Muscle layer of duodenum (tissue), 2 donors: ENCODE data around the gene BCL6.

ENCODE experiments used
- H3K27ac ChIP-seq: one replicate; pipeline ENCODE4 v1.7.0; 2013; ENCODE audit warnings: mild to moderate bottlenecking, low read length
- H3K27me3 ChIP-seq: one replicate; pipeline ENCODE4 v1.7.0; 2013; ENCODE audit warnings: low read depth, mild to moderate bottlenecking, control low read depth, low read length
- H3K36me3 ChIP-seq, 2 donors: one replicate each; pipeline ENCODE4 v1.7.0; 2013; ENCODE audit warnings: low read length in 2 of 2, control low read depth in 1 of 2, mild to moderate bottlenecking in 1 of 2; ENCODE audit not compliant: insufficient read depth in 2 of 2, control insufficient read depth in 1 of 2
- H3K4me1 ChIP-seq, 2 donors: one replicate each; pipeline ENCODE4 v1.7.0; 2013; ENCODE audit warnings: low read length in 2 of 2, mild to moderate bottlenecking in 2 of 2, control low read depth in 1 of 2, moderate library complexity in 1 of 2; ENCODE audit not compliant: insufficient read depth in 2 of 2, control insufficient read depth in 1 of 2
- H3K4me3 ChIP-seq, 2 donors: one replicate each; pipeline ENCODE4 v1.7.0; 2013; ENCODE audit warnings: low read length in 2 of 2, low read depth in 1 of 2, mild to moderate bottlenecking in 1 of 2
- H3K9me3 ChIP-seq, 2 donors: one replicate each; pipeline ENCODE4 v1.7.0; 2013; ENCODE audit warnings: low read length in 2 of 2, control low read depth in 1 of 2, mild to moderate bottlenecking in 1 of 2; ENCODE audit not compliant: control insufficient read depth in 1 of 2
- donor health status: healthy.

The BCL6 gene

DNA sequence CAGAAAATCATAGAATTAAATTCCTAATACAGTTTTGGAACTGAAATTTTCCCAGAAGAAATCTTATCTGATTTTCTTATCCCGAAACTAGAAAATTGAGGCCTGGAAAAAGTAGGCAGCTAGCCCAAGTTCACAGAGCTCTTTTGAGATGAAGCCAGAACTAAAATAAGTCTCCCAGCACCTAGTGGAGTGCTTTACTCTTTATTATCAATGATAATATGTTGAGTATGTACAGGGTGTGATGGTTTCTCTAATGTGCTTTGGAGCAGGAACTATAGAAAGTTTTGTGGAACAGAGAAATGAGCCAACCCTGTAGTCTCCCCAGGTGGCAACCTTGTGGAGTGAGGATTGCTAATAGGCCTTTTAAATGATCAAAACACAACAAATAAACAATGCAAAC is 30.3 kb upstream of the BCL6 start:
- Histone ChIP-seq H3K27ac (no peak overlapping the region), H3K4me1 (no peaks in the 10 kb centered on the region), H3K9me3 (no peaks in the 10 kb centered on the region), H3K4me3 (no peak overlapping the region), H3K36me3 (no peaks in the 10 kb centered on the region), H3K27me3 (no peaks in the 10 kb centered on the region)

DNA sequence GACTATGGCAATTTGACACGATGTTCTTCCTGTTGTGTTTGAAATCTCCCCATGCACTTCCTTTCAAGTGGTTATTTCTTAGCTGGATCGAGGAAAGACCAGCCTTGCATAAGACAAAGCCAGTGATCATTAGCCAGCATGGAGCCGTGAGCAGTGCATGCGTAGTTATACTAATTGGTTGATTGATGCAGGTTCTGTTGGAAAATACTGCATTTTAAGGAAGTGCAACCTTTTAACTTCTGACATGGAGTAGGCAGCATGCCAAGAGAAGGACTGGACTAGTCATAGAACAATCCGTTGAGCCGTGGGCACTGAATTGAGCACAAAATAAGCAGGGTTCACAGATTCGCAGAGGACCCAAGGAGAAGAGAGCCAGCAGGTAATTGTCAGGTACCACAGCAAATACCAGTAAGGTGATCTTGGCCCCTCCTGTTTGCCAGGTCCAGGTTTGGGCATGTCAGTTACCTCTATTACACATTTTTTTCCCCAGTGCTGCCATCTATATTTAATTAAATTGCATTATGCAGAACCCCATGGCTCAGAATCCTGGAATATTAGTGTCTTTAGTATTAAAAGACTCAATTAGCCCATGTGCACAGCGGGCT is 29.0 kb upstream of the BCL6 start:
- Histone ChIP-seq H3K36me3 (no peaks in the 10 kb centered on the region), H3K4me1 (no peaks in the 10 kb centered on the region), H3K27ac (no peak overlapping the region), H3K9me3 (no peaks in the 10 kb centered on the region), H3K4me3 (no peak overlapping the region), H3K27me3 (no peaks in the 10 kb centered on the region)

DNA sequence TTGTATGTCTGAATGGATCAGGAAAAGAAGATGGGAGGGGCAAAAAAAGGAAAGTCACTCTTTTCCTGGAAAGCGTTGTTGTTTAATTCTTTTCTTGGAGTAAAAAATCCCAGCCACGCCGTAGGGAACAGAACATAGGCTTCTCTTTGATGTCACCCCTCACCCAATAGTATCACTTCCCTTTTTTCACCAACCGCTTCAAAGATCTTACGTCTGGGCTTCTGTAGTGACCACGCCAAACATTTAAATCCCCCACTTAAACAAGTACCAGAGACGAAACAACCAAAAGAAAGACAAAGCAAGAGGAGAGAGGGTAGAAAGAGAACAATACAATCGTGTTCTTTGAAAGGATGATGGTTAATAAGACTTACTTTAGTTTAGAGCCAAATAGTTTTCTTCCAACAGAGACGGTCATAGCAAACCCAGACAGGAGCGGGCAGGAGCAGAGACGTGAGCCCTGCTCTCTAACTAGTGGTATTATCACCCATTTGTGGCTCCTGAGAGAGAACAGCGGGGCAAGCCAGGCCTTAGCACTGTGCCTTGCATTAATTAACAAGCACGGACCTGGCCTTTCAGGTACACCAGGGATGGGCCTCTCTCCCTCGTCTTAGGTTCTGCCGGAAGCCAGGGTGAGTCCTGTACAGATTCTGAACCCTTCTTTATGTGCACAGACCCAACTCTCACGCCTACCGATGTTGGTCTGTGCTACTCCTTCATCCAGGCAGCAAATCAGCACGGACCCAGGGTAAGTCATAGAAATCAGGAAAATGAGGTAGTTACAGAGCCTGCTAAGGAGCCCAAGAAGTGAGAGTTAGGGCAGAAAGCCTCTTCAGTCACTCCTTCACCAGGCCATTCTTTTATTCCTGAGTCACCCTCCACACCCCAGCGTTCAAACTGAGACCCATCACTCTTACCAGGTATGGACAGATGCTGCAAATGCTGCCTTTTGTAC is 28.2 kb upstream of the BCL6 start:
- Histone ChIP-seq H3K4me3 (no peak overlapping the region), H3K4me1 (no peaks in the 10 kb centered on the region), H3K9me3 (no peaks in the 10 kb centered on the region), H3K27me3 (no peaks in the 10 kb centered on the region), H3K27ac (no peak overlapping the region), H3K36me3 (no peaks in the 10 kb centered on the region)

DNA sequence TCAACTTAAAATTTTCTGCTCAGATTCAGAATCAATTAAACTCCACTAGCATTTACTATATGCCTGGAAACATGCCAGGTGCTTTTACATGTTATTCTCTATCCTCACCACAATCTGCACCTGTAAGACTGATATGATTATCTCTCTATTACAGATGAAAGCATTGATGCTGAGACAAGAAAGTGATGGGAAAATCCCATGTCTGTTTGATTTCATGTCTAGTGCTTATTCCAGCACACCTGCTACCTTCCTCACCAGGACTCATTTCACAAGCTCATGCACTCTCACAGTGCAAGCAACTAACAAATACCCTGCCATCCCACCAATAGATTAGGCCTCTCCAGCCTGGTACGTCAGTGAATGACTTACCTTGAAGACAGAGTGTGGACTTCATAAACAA is 25.0 kb upstream of the BCL6 start:
- no peaks in the 10 kb centered on the region for H3K9me3 ChIP-seq
- H3K4me3 ChIP-seq, result no peak overlapping the region
- no peaks in the 10 kb centered on the region for H3K4me1 ChIP-seq
- H3K27me3 ChIP-seq, result no peaks in the 10 kb centered on the region
- no peaks in the 10 kb centered on the region for H3K36me3 ChIP-seq
- H3K27ac ChIP-seq, result no peak overlapping the region

DNA sequence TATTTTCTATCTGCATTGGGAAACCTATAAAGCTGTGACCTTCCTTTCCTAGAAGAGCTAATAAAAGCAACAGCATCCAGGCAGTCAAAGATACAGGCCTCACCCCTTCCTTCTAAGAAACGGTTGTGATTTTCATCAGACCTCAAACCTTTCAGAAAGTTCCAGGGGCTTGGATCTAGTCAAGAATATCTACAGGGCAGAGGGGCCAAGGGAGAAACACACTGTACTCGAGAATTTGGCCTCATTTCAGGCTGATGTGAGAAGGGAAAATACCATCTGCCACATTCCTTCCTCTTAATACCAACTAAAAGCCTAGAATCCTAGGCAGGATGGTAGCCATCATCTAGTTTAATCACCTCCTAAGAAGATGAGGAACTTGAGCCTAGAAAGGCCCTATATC is 24.5 kb upstream of the BCL6 start:
- H3K4me3 ChIP-seq, result no peak overlapping the region
- H3K36me3 ChIP-seq, result no peaks in the 10 kb centered on the region
- no peaks in the 10 kb centered on the region for H3K9me3 ChIP-seq
- H3K4me1 ChIP-seq, result no peaks in the 10 kb centered on the region
- no peaks in the 10 kb centered on the region for H3K27me3 ChIP-seq
- no peak overlapping the region for H3K27ac ChIP-seq

DNA sequence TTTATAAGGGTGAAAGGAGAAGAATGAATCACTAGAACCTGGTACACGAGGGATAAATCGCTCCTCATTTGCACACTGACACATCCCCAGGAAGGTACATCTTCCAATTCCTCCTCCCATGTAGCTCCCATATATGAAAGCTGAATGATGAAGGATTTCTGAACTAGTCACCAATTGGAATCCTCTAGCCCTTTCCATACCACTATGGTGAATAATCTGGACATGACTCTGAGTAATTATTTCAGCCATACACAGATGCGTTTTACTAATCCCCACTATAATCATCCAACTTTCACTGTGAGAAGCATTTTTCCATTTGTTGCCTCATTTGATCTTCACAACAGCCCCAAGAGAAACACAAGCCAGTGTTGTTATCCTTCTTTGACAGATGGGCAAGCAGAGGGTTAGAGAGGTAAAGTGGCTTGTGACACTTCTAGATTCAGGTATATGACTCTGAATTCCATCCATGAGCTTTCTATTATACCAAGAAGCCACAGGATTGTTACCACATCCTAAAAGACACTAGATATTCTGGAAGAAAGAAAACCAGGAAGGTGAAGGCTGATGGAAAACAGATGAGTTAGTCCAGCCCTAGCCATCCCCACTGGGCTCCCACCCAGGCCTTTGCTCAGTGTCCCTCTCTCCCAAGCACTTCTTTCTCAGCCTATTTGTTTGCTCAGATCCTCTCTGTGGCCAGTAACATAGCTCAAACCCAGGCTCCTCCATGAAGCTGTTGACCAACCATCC is 22.2 kb upstream of the BCL6 start:
- Histone ChIP-seq H3K27ac (no peak overlapping the region), H3K27me3 (no peaks in the 10 kb centered on the region), H3K9me3 (no peaks in the 10 kb centered on the region), H3K36me3 (no peaks in the 10 kb centered on the region), H3K4me3 (no peak overlapping the region), H3K4me1 (peaks cover 0 to 5% of the 10 kb centered on the region in 2 donors)

DNA sequence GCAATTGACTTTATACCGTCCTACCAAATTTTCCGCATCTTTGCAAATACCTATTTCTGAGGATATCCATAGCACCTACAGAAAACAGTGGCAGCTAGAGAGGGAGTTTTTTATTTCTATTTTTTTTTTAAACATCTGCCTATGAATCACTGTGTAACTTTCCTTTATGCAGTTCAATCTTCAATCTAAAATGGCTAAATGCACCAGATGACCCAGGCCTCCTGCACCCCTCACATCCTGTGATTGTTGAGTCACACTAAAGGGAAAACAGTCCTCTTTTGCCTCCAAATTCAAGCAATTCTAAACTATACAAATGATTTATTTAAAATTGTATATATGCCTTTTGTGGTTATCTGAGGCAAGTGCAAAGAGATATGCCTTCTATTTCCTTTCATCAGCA is 20.1 kb upstream of the BCL6 start:
- H3K36me3 ChIP-seq, result no peaks in the 10 kb centered on the region
- peaks cover 0 to 5% of the 10 kb centered on the region in 2 donors for H3K4me1 ChIP-seq
- H3K9me3 ChIP-seq, result no peaks in the 10 kb centered on the region
- no peak overlapping the region for H3K4me3 ChIP-seq
- H3K27me3 ChIP-seq, result no peaks in the 10 kb centered on the region
- no peak overlapping the region for H3K27ac ChIP-seq

DNA sequence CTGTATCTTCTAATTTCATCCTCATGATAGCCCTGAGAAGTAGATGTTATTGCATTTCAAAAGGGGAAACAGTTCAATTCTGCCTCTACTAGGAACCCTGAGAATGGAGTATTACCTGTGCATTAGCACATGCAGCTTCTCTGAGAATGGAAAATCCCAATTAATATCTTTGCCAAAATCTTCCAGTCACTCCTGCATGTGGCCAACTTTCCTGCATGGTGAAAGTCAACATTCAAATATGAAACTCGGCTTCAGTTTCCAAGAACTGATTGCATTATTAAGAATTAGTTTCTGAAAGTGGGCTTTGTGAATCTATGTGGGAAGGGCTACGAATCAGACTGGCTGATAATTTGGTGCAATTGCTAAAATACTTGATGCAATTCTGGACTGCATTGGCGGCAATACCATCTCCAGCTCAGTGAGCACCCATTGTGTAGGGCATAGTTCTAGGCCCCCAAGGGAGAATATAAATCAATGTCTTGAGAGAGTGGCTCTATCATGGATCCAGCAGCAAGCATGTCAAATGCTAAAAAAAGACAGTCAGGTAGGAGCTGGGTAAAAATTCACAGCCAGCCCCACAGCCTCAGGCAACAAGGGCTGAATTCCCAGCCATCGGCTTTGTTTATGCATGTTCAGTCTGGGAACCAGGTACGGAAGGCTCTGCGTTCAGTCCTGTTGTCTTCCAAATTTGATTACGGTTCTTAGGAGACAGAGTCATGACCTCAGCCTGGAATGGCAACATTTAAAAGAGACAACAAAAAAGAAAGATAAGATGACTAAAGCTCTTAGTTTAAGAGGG is 18.8 kb upstream of the BCL6 start:
- H3K27me3 ChIP-seq, result no peaks in the 10 kb centered on the region

DNA sequence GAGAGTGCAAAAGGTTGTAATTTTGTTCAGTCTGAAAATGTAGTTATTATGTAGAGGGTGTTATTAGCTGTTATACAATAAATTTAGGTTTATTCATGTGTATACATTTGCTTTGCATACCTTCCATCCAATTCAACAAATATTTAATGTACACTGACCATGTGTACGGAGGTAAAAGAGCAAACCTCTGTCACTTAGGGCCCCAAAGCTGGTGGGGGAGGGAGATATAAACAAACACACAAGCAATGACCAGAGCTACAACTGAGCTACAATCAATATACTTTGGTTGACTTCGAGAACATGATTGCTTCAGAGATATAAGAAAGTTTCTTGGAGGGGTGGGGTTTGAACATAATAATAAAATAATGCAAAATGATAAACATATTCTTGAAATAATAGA is 17.5 kb upstream of the BCL6 start:
- no peaks in the 10 kb centered on the region for H3K27me3 ChIP-seq
- H3K36me3 ChIP-seq, result no peaks in the 10 kb centered on the region
- no peaks in the 10 kb centered on the region for H3K9me3 ChIP-seq
- H3K27ac ChIP-seq, result no peak overlapping the region
- H3K4me3 ChIP-seq, result no peak overlapping the region
- peaks cover 0 to 5% of the 10 kb centered on the region in 2 donors for H3K4me1 ChIP-seq

More for the DNA sequence above, 18.8 kb upstream of the BCL6 start:
- Histone ChIP-seq H3K27ac (no peak overlapping the region), H3K36me3 (no peaks in the 10 kb centered on the region), H3K9me3 (no peaks in the 10 kb centered on the region), H3K4me1 (peaks cover 0 to 5% of the 10 kb centered on the region in 2 donors), H3K4me3 (no peak overlapping the region)

DNA sequence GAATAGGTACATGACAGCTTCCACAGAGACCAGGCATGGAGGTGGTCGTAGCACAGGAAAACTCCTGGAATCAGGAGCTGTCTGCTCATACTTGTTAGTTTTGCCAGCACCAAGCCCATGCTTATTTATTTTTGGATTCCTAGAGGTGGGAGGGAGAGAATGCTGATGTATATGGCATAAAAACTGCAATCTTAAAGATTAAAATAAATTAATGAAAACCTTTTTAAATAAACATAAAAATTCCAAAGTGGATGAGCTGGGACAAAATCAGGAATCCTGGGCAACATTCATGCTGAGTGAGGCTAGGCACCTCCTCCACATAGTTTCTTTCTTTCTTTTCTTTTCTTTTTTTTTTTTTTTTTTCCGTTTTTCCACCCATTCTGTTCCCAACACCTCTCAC is 14.3 kb upstream of the BCL6 start:
- Histone ChIP-seq H3K27ac (no peak overlapping the region), H3K9me3 (no peaks in the 10 kb centered on the region), H3K36me3 (no peaks in the 10 kb centered on the region), H3K4me1 (peaks cover 0 to 5% of the 10 kb centered on the region in 2 donors), H3K4me3 (no peak overlapping the region), H3K27me3 (no peaks in the 10 kb centered on the region)
